ENCODE measurements around the gene SCAF8. TPM values are rescaled to one million over a fixed set of nuclear protein-coding genes. Genes with fewer than 3 reads are reported as not detected.
A peak's percentile ranks its signal among the peaks of the same experiment; 100 is the strongest.

The SCAF8 gene
- total RNA-seq, 1 experiment from 2014 or later = 12.1 TPM

- no peaks in the 10 kb centered on the region for H3K27me3 ChIP-seq
- H3K4me3 ChIP-seq = no peak overlapping the region
- no peak for DNase-seq
- no peaks in the 10 kb centered on the region for H3K9me3 ChIP-seq
- H3K36me3 ChIP-seq = peaks cover 13% of the 10 kb centered on the region
Observed at GRCh38 chr6:154841109-154841508, 107.9 kb downstream of the SCAF8 start.

GRCh38 chr6:154842833-154843232, 109.6 kb downstream of the SCAF8 start:
- Histone ChIP-seq H3K4me3 (no peak overlapping the region), H3K27me3 (no peaks in the 10 kb centered on the region), H3K36me3 (peaks cover 13% of the 10 kb centered on the region), H3K9me3 (no peaks in the 10 kb centered on the region)
- no peak for DNase-seq

GRCh38 chr6:154847318-154847717, 114.1 kb downstream of the SCAF8 start:
- DNase-seq = no peak
- H3K27me3 ChIP-seq = no peaks in the 10 kb centered on the region
- no peaks in the 10 kb centered on the region for H3K9me3 ChIP-seq
- peaks cover 15% of the 10 kb centered on the region for H3K36me3 ChIP-seq
- H3K4me3 ChIP-seq = no peak overlapping the region

GRCh38 chr6:154848580-154848979, 115.4 kb downstream of the SCAF8 start:
- Histone ChIP-seq H3K9me3 (no peaks in the 10 kb centered on the region), H3K36me3 (peaks cover 15% of the 10 kb centered on the region), H3K27me3 (no peaks in the 10 kb centered on the region), H3K4me3 (no peak overlapping the region)
- DNase-seq = no peak

GRCh38 chr6:154849475-154849874, 116.3 kb downstream of the SCAF8 start:
- peaks cover 15% of the 10 kb centered on the region for H3K36me3 ChIP-seq
- no peaks in the 10 kb centered on the region for H3K9me3 ChIP-seq
- no peak for DNase-seq
- H3K4me3 ChIP-seq = no peak overlapping the region
- no peaks in the 10 kb centered on the region for H3K27me3 ChIP-seq

- H3K36me3 ChIP-seq = peaks cover 9% of the 10 kb centered on the region; the same call in 1 of the 2 replicates
- H3K27me3 ChIP-seq = no peaks in the 10 kb centered on the region
- no peak for DNase-seq
Observed at GRCh38 chr6:154852687-154853086, 119.5 kb downstream of the SCAF8 start.

GRCh38 chr6:154857529-154857928, 124.3 kb downstream of the SCAF8 start:
- Histone ChIP-seq H3K9me3 (no peaks in the 10 kb centered on the region), H3K4me3 (no peak overlapping the region), H3K27me3 (no peaks in the 10 kb centered on the region), H3K36me3 (no peaks in the 10 kb centered on the region; the same call in 1 of the 2 replicates)
- DNase-seq = no peak

More at GRCh38 chr6:154852687-154853086, 119.5 kb downstream of the SCAF8 start:
- Histone ChIP-seq H3K9me3 (no peaks in the 10 kb centered on the region), H3K4me3 (no peak overlapping the region)

- H3K9me3 ChIP-seq = no peaks in the 10 kb centered on the region
- peaks cover 8% of the 10 kb centered on the region for H3K36me3 ChIP-seq
- no peak overlapping the region for H3K4me3 ChIP-seq
- H3K27me3 ChIP-seq = no peaks in the 10 kb centered on the region
- DNase-seq = no peak
Observed at GRCh38 chr6:154861825-154862224, 128.6 kb downstream of the SCAF8 start.

GRCh38 chr6:154862536-154862935, 129.3 kb downstream of the SCAF8 start:
- Histone ChIP-seq H3K9me3 (no peaks in the 10 kb centered on the region), H3K4me3 (no peak overlapping the region), H3K36me3 (peaks cover 8% of the 10 kb centered on the region), H3K27me3 (no peaks in the 10 kb centered on the region)
- no peak for DNase-seq

GRCh38 chr6:154864066-154864430, 130.8 kb downstream of the SCAF8 start:
- H3K9me3 ChIP-seq = no peaks in the 10 kb centered on the region
- H3K4me3 ChIP-seq = no peak overlapping the region
- no peak for DNase-seq
- H3K27me3 ChIP-seq = no peaks in the 10 kb centered on the region
- H3K36me3 ChIP-seq = peaks cover 8% of the 10 kb centered on the region

GRCh38 chr6:154865291-154865690, 132.1 kb downstream of the SCAF8 start:
- H3K27me3 ChIP-seq = no peaks in the 10 kb centered on the region
- H3K36me3 ChIP-seq = peaks cover 8% of the 10 kb centered on the region
- DNase-seq = no peak
- H3K4me3 ChIP-seq = no peak overlapping the region
- no peaks in the 10 kb centered on the region for H3K9me3 ChIP-seq

GRCh38 chr6:154868143-154868594, 135.0 kb downstream of the SCAF8 start:
- Histone ChIP-seq H3K9me3 (no peaks in the 10 kb centered on the region), H3K36me3 (peaks cover 8% of the 10 kb centered on the region), H3K4me3 (no peak overlapping the region), H3K27me3 (no peaks in the 10 kb centered on the region)
- DNase-seq = no peak

- H3K36me3 ChIP-seq = no peaks in the 10 kb centered on the region
- H3K4me3 ChIP-seq = no peak overlapping the region
- no peaks in the 10 kb centered on the region for H3K27me3 ChIP-seq
- no peak for DNase-seq
- no peaks in the 10 kb centered on the region for H3K9me3 ChIP-seq
Observed at GRCh38 chr6:154872542-154873114, 139.4 kb downstream of the SCAF8 start.

GRCh38 chr6:154873546-154873945, 140.3 kb downstream of the SCAF8 start:
- Histone ChIP-seq H3K27me3 (no peaks in the 10 kb centered on the region), H3K4me3 (no peak overlapping the region), H3K36me3 (no peaks in the 10 kb centered on the region), H3K9me3 (no peaks in the 10 kb centered on the region)
- DNase-seq = no peak

GRCh38 chr6:154874773-154875592, 141.8 kb downstream of the SCAF8 start:
- DNase-seq = no peak

GRCh38 chr6:154876486-154877280, 143.5 kb downstream of the SCAF8 start:
- H3K9me3 ChIP-seq = no peaks in the 10 kb centered on the region
- H3K36me3 ChIP-seq = no peaks in the 10 kb centered on the region
- no peak overlapping the region for H3K4me3 ChIP-seq
- H3K27me3 ChIP-seq = no peaks in the 10 kb centered on the region
- DNase-seq = no peak

More at GRCh38 chr6:154874773-154875592, 141.8 kb downstream of the SCAF8 start:
- Histone ChIP-seq H3K27me3 (no peaks in the 10 kb centered on the region), H3K36me3 (no peaks in the 10 kb centered on the region), H3K4me3 (no peak overlapping the region), H3K9me3 (no peaks in the 10 kb centered on the region)

GRCh38 chr6:154878871-154879491, 145.8 kb downstream of the SCAF8 start:
- H3K27me3 ChIP-seq = no peaks in the 10 kb centered on the region
- H3K9me3 ChIP-seq = no peaks in the 10 kb centered on the region
- no peak overlapping the region for H3K4me3 ChIP-seq
- no peaks in the 10 kb centered on the region for H3K36me3 ChIP-seq
- peak; percentile 38 for DNase-seq

Measured in MG63 (cell line).